PFSK-1 (cell line): ENCODE measurements around the gene KPTN.

Source experiments
- POLR2AphosphoS5 ChIP-seq: IDR thresholded peaks from 2 replicates; pipeline ENCODE4 v1.6.1; 2012; ENCODE audit warnings: low read depth, mild to moderate bottlenecking, control low read depth, low read length, moderate library complexity
- REST ChIP-seq, 2 experiments: IDR thresholded peaks; 2 replicates each; pipeline versions ENCODE4 v1.6.1 to v1.8.0; 2011 to 2012; ENCODE audit warnings: low read depth in 2 of 2, low read length in 2 of 2, control low read depth in 1 of 2, inconsistent platforms in 1 of 2, mild to moderate bottlenecking in 1 of 2, moderate library complexity in 1 of 2; ENCODE audit not compliant: insufficient read depth in 1 of 2
- SIN3A ChIP-seq: IDR thresholded peaks from 2 replicates; pipeline ENCODE4 v1.6.1; 2012; ENCODE audit warnings: mild to moderate bottlenecking, low read length, moderate library complexity, borderline replicate concordance; ENCODE audit not compliant: insufficient read depth

DNA sequence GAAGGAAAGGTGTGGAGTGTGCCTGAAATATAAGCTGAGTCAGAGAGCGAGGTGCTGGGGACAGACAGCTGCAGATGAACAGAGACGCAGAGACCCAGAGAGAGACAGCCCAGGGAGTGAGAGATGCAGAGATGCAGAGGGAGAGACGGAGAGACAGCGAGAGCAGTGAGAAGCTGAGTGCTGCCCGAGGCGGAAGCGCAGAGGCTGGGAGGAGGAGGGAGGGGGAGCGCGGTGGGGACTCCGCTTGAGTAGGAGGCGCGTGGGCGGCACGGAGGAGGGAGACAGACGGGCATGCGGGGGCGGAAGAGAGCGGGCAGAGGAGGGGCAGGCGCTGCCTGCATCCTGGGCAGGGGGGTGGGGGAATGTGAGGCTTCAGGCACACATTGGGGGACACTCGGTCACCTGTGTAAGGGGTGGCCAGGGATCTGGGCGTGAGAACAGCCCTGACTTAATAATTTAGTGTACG is 38.0 kb downstream of the KPTN start:
- TF ChIP-seq POLR2AphosphoS5 (no peak), REST (IDR thresholded peaks at IDR 0.05; ENCODE audit: insufficient read depth in 1 of 2, low read depth in 2 of 2, low read length in 2 of 2) (peak; percentile 42 to 50; a peak in 1 of 4 replicates), SIN3A (no peak)
